NCI-H1930 (cell line): Measurements from ENCODE around the gene DCAF15.
A peak's percentile ranks its signal among the peaks of the same experiment; 100 is the strongest.

Experiments
- DNase-seq, 2 experiments: peaks; one replicate each; lab custom pipeline; 2025; lab: John Stamatoyannopoulos, UW

DCAF15 gene

DNA sequence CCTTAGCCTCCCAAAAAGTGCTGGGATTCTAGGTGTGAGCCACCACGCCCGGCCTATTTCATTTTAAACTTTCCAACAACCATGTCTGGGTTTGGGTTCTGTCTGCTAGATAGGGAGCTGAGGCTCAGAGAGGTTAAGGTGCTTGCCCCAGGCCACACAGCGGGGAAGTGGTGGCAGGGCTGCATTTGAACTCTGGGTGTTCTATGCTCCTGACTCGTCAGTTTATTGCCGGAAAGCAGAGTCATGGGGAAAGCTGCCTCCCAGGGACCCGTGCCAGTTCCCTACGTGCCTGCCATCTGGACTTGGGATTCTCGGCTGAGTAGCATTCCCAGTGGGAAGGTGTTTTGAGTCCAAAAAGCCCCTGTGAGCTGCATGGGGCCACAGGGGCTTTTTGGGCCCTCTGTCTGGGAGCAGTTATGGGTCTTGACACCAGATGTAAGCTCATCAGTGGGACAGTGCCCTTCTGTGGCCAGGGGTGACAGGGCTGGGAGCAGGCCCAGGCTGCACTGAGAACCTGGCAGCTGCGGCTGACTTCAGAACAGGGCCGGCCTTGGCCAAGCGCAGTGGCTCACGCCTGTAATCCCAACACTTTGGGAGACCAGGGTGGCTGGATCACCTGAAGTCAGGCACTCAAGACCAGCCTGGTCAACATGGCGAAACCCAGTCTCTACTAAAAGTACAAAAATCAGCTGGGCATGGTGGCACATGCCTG is 42.9 kb downstream of the DCAF15 start:
- DNase-seq: no peak

DNA sequence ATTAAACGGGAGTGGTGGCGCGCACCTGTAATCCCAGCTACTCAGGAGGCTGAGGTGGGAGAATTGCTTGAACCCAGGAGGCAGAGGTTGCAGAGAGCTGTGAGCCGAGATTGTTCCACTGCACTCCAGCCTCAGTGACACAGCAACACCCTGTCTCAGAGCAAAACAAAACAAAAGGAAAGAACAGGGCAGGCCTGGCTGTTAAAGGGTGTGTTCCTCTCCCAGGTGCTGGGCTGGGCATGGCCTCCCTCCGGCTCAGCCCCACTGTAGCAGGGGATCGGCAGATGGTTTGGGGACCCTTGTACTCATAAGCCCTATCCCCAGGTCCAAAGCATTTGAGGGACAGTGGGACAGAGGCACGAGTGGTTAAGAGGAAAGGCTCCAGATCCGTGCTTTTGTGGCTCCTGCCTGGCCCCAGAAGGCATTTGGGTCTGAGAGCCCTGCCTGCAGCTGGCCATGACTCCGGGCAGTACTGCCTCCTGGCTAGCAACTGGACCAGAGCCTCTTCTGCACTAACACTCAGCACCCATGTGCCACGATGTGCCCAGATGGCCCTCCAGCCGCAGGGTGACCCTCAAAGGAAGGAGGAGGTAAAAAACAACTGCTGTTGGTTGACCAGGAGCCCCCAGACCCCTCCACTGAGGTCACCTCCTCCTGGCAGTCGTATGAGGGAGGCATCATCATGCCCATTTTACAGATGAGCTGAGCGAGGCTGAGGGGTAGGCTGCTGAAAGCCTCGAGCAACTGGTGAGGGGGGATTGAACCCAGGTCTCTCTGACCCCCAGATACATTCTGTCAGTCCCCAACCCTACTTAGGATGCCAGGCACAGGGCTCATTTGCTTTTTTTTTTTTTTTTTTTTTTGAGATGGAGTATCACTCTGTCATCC is 43.8 kb downstream of the DCAF15 start:
- no peak for DNase-seq

DNA sequence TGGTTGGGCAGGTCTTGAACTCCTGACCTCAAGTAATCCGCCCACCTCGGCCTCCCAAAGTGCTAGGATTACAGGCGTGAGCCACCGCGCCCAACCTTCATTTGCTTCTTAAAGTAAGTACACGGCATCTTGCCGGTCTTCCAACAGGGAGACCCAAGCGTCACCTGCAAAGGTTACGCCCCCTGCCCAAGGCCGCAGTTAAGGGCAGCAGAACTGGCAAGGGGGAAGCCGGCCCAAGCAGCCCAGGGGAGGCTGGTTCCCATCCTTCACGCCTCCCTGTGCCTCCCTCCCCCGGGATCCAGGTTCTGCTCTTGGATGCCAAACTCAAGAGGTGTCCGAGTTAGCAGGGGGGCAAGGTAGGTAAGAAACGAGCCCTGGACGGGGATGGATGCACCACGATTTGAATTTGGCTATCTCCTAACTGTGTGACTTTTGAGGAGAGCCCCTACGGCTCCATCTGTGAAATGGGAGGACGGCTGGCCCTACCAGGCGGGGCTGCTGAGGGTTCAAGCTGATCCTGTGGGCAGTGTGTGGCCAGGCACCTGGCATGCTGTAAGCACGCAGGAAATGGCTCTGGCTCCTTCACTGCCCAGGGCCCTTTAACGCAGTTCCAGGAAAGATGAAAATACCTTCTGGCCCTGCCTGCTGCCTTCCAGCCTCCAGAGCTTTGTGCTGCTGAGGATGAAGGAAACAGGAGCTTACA is 44.8 kb downstream of the DCAF15 start:
- DNase-seq: no peak

DNA sequence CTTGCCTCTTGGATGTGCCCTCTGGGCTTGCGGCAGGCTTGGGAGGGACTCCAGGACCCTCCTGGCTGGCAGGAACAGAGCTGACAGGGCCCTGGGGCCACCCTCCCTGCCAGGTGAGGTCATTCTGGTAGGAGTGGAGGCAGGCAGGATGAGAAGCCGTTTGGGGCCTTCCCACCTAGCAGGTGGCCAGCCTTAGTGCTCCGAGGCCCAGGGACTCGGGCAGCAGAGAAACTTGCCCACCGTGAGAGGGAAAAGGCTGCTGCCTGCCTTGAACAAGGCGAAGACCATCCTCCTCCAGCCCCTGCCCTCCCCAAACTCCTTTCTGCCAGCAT is 45.3 kb downstream of the DCAF15 start:
- no peak for DNase-seq

DNA sequence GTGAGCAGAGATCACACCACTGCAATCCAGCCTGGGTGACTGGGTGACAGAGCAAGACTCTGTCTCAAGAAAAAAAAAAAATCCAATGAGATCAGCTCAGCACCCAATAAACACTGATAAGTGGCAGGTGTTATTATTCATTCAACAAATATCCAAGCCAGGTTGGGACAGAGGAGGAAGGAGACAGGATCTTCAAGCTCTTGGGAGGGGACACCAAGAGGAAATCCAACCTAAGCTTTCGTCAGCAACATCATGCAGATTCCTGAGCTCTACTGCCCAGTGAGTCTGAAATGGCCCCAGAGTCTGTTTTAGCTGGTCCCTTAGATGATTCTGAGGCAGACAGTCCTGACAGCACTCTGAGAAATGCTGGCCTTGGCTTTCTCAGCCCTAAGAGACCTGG is 46.1 kb downstream of the DCAF15 start:
- no peak for DNase-seq

DNA sequence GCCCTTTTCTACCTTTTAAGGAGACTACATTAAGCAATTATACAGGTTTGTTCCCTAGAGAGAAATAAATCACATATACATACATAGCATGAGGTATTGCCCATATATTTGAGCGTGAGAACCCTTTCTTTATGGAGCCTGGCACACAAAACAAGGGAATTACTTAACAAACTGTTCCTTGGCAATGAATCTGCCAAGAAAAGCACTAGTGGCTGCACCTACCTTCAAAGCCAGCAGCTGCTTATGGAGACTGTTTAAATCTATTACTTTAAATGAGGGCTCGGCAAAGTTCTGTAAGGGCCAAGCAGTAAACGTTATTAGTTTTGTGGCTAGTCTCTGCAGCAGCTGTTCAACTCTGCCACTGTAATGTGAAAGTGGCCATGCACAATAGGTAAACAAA is 46.8 kb downstream of the DCAF15 start:
- DNase-seq: no peak

DNA sequence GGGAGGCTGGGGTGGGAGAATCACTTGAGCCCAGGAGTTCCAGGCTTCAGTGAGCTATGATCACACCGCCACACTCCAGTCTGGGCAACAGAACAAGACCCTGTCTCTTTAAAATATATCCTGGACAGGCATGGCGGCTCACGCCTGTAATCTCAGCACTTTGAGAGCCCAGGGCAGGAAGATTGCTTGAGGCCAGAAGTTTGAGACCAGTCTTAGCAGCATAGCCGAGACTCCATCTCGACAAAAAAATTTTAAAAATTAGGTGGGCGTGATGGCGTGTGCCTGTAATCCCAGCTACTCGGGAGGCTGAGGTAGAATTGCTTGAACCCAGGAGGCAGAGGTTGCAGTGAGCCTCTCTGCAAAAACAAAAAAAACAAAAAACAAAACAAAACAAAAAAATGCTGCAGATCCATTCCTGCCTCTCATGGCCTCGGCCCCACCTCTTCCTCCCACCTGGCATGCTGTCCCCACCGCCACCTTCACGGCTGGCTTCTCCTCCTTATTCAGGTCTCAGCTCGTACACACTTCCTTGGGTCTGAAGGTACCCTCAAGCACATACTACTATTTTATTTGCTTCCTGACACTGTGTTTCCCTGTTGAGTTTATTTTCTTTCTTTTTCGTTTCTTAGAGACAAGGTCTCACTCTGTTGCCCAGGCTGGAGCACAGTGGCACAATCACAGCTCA is 48.5 kb downstream of the DCAF15 start:
- DNase-seq: no peak

DNA sequence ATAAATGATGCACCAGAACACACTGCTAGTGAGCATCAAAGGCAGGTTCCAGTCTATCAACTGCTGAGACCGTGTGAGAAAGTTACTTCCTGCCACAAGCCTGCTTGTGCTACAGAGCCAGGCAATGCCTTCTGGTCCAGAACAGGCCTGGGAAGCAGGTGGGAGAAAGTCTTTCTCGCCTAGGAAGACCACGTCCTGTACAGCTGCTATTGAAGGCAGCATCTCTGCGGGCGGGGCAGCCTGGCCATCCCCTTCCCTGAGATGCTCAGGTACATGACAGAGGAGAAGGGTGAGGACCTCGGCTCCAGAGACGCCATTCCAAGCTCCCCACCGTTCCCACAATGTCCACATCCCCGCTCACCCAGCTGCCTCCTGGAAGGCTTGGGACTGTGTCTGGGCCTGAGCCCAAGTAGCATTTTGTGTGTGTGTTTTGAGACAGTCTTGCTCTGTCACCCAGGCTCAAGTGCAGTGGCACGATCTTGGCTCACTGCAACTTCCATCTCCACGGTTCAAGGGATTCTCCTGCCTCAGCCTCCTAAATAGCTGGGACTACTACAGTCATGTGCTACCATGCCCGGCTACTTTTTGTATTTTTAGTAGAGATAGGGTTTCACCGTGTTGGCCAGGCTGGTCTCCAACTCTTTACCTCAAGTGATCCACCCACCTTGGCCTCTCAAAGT is 50.4 kb downstream of the DCAF15 start:
- no peak for DNase-seq

DNA sequence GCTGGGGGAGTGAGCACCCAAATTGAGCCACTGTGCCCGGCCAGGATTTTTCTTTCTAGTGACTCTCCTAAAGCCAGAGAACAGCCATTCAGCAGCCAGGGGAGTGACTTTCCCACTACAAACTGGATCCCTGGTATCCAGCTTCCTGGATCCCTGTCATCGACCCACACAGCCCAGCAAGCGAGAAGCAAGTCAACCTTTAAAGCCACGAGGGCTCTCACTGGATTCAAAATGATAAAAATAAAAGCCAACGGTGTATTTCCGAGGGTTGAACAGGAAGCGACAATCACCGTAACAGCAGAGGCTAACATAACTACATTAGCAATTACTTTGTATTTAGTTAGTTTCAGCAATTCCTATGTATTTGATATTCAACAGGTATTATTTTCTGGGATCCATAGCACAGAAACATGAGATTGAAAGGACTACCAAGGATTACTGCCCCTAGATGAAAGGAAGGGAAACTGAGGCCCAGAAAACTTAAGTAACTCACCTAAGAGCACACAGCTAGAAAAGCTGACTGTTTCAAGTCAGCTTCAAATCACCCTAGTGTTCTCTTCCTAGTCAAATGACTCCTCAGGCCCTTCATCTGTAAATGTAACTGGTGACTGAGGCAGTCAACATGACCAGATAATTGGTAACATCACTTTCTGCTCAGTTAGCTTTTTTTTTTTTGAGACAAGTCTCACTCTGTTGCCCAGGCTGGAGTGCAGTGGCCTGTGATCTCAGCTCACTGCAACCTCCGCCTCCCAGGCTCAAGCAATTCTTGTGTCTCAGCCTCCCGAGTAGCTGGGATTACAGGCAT is 51.1 kb downstream of the DCAF15 start:
- no peak for DNase-seq

DNA sequence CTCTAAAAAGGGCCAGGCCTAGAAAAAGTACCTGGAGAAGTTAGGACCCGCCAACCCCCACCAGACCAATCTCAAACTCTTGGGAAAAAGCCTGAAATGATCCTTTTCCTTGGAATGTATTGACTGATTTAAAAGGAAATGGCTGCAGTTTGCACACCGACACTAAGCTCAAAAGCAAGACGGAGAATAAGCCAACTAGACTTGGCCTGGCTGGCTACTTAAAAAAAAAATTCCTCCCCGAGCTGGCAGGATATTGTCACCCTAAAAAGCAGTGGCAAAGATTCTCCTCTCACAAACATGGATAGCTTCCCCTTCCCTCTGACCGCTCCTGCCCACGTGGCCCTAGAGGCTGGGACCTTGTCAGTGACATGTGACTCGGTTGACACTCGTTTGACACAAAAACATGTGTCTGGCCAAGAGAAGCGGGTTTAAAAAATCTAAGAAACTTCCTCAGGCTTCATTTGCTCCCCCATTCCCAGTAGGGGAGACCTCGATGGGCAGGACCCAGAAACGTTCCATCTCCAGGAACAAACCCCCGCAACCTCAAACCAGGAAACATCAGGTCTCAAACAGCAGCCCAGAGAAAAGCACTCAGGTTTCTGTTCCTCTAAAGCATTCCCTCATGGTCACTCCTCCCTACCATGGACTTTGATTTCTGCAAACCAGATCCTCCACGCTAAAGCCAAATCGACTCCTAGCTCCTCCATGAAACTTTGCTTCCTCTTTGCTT is 52.5 kb downstream of the DCAF15 start:
- no peak for DNase-seq

DNA sequence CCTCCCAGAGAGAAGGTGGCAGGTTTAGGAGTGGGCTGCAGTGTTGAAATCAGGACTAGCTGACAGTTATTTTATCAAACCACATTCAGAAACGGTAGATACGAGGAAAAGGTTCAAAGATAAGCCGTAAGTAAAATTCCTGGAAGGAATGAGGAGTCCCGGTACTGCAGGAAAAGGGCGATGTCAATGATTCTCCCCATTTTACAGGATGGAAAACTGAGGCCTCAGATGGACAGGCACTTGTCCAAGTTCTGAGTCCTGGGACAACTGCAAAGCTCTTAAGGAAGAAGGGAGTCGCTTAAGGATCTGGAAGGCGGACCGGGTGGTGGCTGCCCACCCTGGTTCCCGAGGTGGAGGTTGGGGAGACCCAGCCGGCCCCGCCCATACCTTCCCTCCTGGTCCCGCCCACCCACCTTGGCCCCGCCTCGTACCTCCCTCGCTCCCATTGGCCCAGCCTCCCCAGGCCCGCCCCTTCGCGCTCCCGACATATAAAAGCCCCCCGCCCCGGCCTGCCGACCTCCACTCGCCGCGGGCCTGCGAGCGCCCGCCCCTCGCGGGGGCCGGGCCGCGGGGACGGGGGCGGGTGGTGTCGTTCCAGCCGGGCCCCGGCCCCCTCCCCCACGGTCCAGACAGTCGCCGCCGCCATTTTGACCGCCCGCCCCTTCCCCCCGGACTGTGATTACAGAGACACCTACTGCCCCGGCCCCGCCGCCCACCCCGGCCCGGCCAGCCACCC is 53.2 kb downstream of the DCAF15 start:
- peak; percentile 57 to 69 for DNase-seq

DNA sequence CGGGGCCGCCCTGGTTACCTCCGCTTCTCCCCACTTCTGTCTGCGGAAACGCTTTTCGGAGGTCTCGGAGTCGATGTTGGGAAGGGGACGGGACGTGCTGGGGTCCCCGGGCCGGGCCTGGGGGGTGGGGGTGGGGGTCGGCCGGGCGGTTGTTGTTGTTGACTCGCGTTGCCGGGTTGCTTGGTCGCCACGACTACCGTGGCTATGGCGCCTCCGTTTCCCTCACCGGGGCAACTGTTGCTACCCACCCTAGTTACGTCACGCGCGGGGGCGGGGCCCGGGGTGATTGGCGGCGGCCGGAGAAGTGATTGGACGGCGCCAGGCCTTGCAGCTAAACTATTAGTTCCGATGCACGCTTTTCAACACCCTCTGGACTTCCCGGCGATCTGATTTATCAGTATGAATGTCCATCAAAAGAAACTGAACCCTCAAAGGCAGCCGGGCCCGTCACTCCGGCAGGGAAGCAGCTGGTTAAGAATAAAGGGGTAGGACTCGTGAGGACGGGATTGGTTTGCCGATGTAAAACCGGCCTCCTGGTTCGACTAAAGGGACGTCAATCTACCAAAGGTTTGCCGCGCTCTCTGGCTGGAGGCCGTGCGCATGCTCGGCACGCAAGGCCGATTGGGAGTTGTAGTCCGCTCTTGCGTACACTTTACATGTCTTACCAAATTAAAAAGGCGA is 53.9 kb downstream of the DCAF15 start, which contains the start of gene RFX1:
Gene RFX1 (minus strand): TSS at position 236 of the 681 bp plus-strand sequence. CDS start 12,477 bp downstream, outside the sequence.
- DNase-seq: peak; percentile 95 to 99

DNA sequence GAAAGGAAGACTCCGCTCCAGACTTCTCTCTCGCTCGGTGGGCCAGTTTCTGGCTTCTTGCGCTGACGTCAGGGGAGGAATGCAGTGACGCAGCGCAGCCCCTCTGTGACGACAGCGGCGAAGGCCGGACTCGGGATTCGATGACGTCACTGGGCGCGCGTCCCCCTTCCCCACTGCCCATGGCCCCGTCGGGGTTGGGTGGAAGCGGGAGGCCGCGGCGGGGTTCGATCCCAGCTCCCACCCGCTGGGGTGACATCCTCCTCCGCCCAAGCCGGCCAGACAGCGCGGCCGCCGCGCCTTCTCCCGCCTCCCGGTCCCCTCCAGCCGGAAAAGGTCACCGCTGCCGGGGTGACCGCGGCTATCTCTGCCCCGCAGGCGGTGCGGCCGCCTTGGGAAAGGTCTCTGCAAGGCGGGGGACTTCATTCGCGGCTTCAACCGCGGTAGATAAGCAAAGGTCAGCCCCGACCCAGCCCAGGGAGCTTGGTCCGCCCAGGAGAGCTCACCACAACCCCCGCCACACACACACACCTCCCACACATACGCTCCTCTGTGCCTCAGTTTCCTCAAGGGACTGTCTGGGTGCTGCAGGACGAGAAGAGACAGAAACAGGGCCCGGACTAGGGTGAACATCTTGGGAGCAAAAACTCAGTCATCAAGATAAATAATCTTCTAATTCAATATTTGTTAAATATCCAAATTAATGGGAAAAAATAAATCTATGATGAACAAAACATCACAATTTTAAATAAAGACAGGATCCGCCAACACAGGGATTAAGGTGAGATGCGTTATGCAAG is 54.7 kb downstream of the DCAF15 start:
- DNase-seq: peak in 1 of 2 experiments; percentile 81
